Esophagus squamous epithelium (tissue), 5 donors: ENCODE results near the gene SATB2. TPM values are rescaled to one million over a fixed set of nuclear protein-coding genes. Genes with fewer than 3 reads are reported as not detected.

Experiments
- DNase-seq: peaks from one replicate; lab custom pipeline; 2025; lab: John Stamatoyannopoulos, UW
- H3K27ac ChIP-seq, 4 donors: fragments of 200-600 bp; sonication (generic); one replicate each; pipeline ENCODE4 v1.5.1; 2016 to 2019; ENCODE audit warnings: mild to moderate bottlenecking in 1 of 4
- H3K27me3 ChIP-seq, 4 donors: fragments of 200-600 bp; sonication (generic); 1 replicate in 3 of 4; 2 replicates in 1 of 4; pipeline versions ENCODE4 v1.5.1 to v1.6.0; 2017 to 2021; ENCODE audit warnings: antibody characterized with exemption in 1 of 4
- H3K36me3 ChIP-seq, 3 donors: fragments of 200-600 bp; sonication (generic); one replicate each; pipeline ENCODE4 v1.5.1; 2016 to 2019
- H3K4me1 ChIP-seq, 3 donors: fragments of 200-600 bp; sonication (generic); one replicate each; pipeline ENCODE4 v1.5.1; 2017 to 2019
- H3K4me3 ChIP-seq, 4 donors: fragments of 200-600 bp; sonication (generic); 1 replicate in 3 of 4; 2 replicates in 1 of 4; pipeline ENCODE4 v1.5.1; 2016 to 2019; ENCODE audit warnings: mild to moderate bottlenecking in 2 of 4, moderate library complexity in 1 of 4
- H3K9me3 ChIP-seq, 3 donors: fragments of 200-600 bp; sonication (generic); one replicate each; pipeline ENCODE4 v1.5.1; 2016 to 2019
- POLR2A ChIP-seq, 4 donors: fragments of 450-650 bp; IDR thresholded peaks; one replicate each; pipeline ENCODE4 v1.6.1; 2017; ENCODE audit warnings: antibody characterized with exemption in 4 of 4, mild to moderate bottlenecking in 4 of 4, moderate library complexity in 3 of 4
- WGBS, 2 donors: methylation state at CpG; one replicate each; pipeline ENCODE4 v1.1.5; 2018; 5-methylcytosine and 5-hydroxymethylcytosine counted together
- intact Hi-C: fragments of 100-400 bp; cut with DNase I; formaldehyde crosslinking; loops from one replicate; pipeline ENCODE4 v1.15.0; 2022
- total RNA-seq, 4 donors: library from RNA; depleted of rRNA; stranded (reverse); fragments of >200 nt; gene quantifications; one replicate each; pipeline ENCODE4 v1.1.0, GENCODE V29; 2016
- TF ChIP-seq, protein P1 (sequence below), 6 experiments: fragments of 450-650 bp in 4 of 6; fragments of 200-600 bp in 2 of 6; sonication (generic) in 2 of 6; IDR thresholded peaks; one replicate each; pipeline ENCODE4 v1.5.1; 2016 to 2019; ENCODE audit warnings: antibody characterized with exemption in 6 of 6, mild to moderate bottlenecking in 4 of 6, moderate library complexity in 4 of 6
- donor health status: DM: yes; HTN: yes; CAD: no.

Gene SATB2
- total RNA-seq, 4 donors from 2014 or later, result 0.87 to 1.1 (median 0.92) TPM

DNA sequence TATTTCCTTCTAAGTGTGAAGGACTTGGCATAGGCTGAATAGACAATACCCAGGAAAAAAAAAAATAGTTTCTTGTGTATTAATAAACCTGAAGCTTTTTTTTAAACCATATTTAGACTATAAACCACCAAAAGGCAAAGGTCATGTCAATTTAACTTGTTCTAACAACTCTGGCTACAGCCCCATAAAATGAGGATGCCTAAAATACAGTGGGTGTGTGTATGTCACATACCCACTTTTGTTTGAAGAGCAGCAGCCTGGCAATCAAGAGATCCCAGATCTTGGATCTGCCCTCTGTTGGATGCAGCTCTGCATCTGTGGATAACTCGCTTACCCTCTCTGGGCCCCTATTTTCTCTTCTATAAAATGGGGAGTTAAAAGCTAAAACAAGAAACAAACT is 65.4 kb downstream of the SATB2 start:
- WGBS, 2 donors, result 44 to 79% methylated on average over 1 of the region's 1 CpG
- Histone ChIP-seq H3K36me3 (no peaks in the 10 kb centered on the region), H3K9me3 (no peaks in the 10 kb centered on the region), H3K4me3 (no peak overlapping the region), H3K4me1 (no peaks in the 10 kb centered on the region), H3K27me3 (no peaks in the 10 kb centered on the region), H3K27ac (no peak overlapping the region)
- intact Hi-C loops, result no loop called here
- TF ChIP-seq, protein P1, sequence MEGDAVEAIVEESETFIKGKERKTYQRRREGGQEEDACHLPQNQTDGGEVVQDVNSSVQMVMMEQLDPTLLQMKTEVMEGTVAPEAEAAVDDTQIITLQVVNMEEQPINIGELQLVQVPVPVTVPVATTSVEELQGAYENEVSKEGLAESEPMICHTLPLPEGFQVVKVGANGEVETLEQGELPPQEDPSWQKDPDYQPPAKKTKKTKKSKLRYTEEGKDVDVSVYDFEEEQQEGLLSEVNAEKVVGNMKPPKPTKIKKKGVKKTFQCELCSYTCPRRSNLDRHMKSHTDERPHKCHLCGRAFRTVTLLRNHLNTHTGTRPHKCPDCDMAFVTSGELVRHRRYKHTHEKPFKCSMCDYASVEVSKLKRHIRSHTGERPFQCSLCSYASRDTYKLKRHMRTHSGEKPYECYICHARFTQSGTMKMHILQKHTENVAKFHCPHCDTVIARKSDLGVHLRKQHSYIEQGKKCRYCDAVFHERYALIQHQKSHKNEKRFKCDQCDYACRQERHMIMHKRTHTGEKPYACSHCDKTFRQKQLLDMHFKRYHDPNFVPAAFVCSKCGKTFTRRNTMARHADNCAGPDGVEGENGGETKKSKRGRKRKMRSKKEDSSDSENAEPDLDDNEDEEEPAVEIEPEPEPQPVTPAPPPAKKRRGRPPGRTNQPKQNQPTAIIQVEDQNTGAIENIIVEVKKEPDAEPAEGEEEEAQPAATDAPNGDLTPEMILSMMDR (IDR thresholded peaks at IDR 0.05), result no peak
- no peak for TF ChIP-seq POLR2A (IDR thresholded peaks at IDR 0.05)
- no peak for DNase-seq

DNA sequence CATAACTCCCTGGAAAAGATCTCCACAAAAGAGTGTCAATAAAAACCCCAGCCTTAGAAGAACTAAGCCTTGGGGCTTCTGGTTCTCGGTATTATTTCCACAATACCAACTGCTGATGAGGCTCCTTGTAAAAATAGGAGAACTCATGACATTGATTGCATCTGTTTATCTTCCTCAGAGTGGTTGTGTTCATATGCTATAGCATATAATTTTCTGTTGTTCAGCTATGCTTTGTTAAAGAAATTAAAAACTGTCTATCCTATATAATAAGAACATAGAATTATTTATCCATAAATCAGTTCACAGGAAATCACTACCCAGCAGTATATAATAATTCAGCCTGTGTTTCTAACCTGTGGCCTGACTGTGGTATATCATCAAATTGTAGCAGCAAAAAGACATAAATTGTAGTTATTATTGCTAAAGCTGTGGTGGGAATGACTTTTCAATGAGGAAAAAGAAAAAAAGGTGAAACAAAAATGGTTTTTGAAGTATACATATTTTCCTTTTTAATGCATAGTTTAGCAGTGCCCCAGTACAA is 68.9 kb downstream of the SATB2 start:
- Histone ChIP-seq H3K9me3 (no peaks in the 10 kb centered on the region), H3K4me3 (no peak overlapping the region), H3K4me1 (no peaks in the 10 kb centered on the region), H3K27me3 (no peaks in the 10 kb centered on the region), H3K36me3 (no peaks in the 10 kb centered on the region), H3K27ac (no peak overlapping the region)
- WGBS, 2 donors, result 53 to 76% methylated on average over 1 of the region's 1 CpG
- intact Hi-C loops, result no loop called here
- no peak for TF ChIP-seq POLR2A (IDR thresholded peaks at IDR 0.05)
- TF ChIP-seq, protein P1 (IDR thresholded peaks at IDR 0.05), result no peak
- DNase-seq, result no peak

DNA sequence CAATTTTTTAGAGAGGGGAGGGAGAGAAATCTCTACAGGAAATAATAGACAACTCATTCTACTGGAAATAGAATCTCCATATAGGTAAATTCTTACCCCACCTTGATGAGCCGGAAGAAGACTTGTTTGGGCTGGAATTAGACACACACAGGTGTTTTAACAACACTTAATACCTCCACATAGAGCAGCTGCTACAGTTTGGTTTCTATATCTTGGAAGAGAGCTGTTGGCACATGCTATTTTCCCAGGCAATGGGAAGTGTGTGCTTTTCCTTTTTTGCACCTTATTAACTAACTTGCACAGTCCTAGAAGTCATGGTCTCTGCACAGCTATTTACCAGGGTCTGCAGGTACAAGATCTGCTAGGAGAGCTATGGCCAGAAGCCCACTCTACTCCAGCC is 73.7 kb downstream of the SATB2 start:
- no peaks in the 10 kb centered on the region for H3K4me1 ChIP-seq
- H3K4me3 ChIP-seq, result no peak overlapping the region
- no peak for TF ChIP-seq POLR2A (IDR thresholded peaks at IDR 0.05)
- TF ChIP-seq, protein P1 (IDR thresholded peaks at IDR 0.05), result no peak
- no peak for DNase-seq
- no peak overlapping the region for H3K27ac ChIP-seq
- 33 to 56% methylated on average over 1 of the region's 1 CpG for WGBS, 2 donors
- H3K9me3 ChIP-seq, result no peaks in the 10 kb centered on the region
- no peaks in the 10 kb centered on the region for H3K27me3 ChIP-seq
- intact Hi-C loops, result no loop called here
- H3K36me3 ChIP-seq, result no peaks in the 10 kb centered on the region

DNA sequence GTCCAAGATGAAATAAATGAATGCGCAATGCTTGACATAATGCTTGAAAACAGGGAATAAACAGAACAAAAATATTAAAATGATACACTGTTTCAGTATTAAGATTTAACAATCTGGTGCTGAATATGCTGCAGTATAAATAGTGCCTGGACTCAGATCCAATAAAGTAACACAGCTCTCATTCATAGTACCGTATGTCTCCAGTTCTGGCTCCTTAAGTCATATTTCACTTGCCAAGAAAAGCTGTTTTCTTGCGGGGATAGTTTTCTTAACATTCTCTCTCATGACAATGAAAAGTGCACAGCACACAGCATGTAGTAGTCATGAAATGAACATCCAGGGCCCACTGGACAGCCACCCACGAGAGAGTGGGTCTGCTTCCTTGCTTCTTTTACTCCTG is 74.7 kb downstream of the SATB2 start:
- Histone ChIP-seq H3K4me3 (no peak overlapping the region), H3K27me3 (no peaks in the 10 kb centered on the region), H3K9me3 (no peaks in the 10 kb centered on the region), H3K36me3 (no peaks in the 10 kb centered on the region), H3K27ac (no peak overlapping the region), H3K4me1 (no peaks in the 10 kb centered on the region)
- intact Hi-C loops, result no loop called here
- DNase-seq, result no peak
- 53 to 55% methylated on average over 4 of the region's 4 CpGs for WGBS, 2 donors
- TF ChIP-seq, protein P1 (IDR thresholded peaks at IDR 0.05), result no peak
- TF ChIP-seq POLR2A (IDR thresholded peaks at IDR 0.05), result no peak

DNA sequence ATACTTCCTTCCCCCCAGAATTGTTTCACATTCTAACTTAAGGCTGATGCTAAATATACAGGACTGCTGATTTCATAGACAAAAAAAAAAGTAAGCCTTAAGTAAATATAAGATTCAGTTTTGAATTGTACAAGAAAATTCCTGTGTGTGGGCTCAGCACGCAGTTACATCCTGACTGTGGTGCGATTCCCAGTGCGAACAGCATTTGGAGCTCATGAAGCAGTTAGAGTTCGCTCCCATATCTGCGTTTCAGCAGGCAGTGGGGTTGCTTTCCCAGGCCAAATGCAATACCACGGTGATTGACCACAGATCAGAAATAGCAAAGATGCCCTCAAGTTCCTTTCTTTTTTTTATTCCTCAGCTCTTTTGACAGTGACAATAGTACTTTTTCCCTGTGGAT is 75.6 kb downstream of the SATB2 start:
- Histone ChIP-seq H3K4me3 (no peak overlapping the region), H3K4me1 (no peaks in the 10 kb centered on the region), H3K27me3 (no peaks in the 10 kb centered on the region), H3K9me3 (no peaks in the 10 kb centered on the region), H3K27ac (no peak overlapping the region), H3K36me3 (no peaks in the 10 kb centered on the region)
- no peak for TF ChIP-seq POLR2A (IDR thresholded peaks at IDR 0.05)
- TF ChIP-seq, protein P1 (IDR thresholded peaks at IDR 0.05), result no peak
- DNase-seq, result no peak
- 20 to 38% methylated on average over 6 of the region's 6 CpGs for WGBS, 2 donors
- intact Hi-C loops, result no loop called here
